HG03378 (cell line): ENCODE measurements around the gene LIPC.

ENCODE experiments used
- ATAC-seq: cut with Tn5 transposase; IDR thresholded peaks from one replicate; pipeline ENCODE4 v1.9.1; 2021; ENCODE audit warnings: mild to moderate bottlenecking, moderate library complexity; ENCODE audit not compliant: unreplicated experiment

The LIPC gene

DNA sequence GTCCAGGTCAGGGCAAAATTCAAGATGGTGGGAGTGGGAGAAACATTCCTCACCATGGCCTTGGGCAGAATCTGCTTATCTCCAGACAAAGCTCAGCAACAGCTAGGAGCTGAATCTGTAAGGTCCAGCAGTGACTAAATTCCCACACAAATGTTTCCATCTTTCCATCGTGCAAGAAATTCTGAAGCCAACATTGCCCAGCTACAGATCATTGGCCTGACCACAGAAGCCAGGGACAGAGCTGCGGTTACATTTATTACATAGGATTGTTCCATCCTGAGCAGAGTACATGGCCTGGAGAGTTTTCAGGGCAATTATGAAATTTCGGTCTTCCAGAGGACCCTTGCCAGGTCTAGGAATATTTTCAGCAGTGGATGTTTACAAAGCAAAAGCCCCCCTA is 100.3 kb downstream of the LIPC start:
- no peak for ATAC-seq

GRCh38 chr15:58534556-58534955 is 102.8 kb downstream of the LIPC start:
- no peak for ATAC-seq

GRCh38 chr15:58535337-58535736 is 103.5 kb downstream of the LIPC start:
- ATAC-seq: no peak

DNA sequence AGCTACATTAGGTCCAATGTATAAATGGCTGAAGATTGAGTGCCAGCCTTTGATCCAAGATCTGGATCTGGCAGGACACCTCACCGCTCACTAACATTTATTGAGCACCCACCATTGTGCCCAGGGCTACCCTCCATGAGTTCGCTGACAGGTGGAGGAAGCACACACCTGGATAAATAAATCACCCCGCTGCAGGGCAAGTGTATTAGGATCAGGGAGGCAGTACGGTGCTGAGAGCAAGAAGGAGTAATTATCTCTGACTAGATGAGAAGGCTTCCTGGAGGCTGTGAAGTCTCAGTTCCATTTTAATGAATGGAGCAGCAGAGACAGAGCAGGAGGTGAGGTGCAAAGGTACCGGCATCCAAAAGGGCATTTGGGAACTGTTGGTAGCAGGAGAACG is 104.1 kb downstream of the LIPC start:
- ATAC-seq: no peak

GRCh38 chr15:58536414-58536813 is 104.6 kb downstream of the LIPC start:
- no peak for ATAC-seq

DNA sequence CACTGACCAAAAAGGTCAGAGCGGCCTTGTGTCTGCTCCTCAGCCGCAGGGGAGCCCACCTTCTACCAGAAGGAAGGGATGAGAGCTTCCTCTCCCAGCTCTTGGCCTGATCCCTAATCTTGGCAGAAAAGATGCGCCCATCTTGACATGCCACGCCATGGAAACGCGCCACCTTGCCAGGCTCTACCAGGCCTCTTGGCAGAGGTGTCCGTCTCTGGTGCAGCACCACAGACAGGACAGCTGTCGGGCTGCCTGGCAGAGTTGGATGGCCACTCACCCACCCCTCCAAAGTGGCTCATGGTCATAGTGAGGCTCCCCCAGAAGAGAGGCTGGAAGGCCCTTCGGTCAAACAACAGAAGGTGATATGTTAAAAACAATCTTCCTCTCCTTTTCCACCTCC is 105.2 kb downstream of the LIPC start:
- ATAC-seq: no peak

DNA sequence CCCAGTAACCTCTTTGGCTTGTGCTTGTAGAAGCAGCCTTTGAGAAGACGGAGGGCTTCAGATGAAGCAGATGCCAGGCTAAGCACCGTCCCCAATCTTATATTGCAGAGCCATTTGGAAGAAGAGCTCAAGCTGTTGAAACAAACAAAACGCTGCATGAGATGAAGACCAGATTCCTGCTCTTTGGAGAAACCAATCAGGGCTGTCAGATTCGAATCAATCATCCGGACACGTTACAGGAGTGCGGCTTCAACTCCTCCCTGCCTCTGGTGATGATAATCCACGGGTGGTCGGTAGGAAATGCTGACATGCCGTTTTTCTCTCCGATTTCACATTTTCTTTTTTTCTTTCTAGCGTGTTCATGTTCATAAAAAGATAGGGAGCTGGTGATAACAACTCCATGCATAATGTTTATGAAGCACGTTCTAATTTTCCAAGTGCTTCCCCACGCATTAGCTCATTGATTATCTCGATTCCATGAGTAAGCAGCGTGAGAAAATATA is 106.5 kb downstream of the LIPC start:
- no peak for ATAC-seq

DNA sequence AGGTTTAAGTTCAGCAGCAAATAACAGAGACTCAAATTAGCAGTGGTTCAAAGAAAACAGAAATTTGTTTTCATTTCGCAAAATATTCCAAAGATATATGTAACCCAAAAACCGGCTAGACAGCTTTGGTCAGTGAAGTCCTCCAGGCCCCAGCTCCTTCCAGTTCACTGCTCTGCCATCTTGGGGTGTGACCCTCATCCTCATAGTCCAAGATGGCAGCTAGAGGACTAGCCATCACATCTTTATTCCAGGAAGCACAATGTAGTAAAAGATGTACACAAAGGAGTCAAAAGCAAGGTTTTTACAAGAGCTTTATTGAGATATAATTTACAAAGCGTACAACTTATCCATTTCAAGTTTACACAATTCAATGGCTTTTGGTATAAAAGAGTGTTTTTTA is 107.1 kb downstream of the LIPC start:
- ATAC-seq: no peak

DNA sequence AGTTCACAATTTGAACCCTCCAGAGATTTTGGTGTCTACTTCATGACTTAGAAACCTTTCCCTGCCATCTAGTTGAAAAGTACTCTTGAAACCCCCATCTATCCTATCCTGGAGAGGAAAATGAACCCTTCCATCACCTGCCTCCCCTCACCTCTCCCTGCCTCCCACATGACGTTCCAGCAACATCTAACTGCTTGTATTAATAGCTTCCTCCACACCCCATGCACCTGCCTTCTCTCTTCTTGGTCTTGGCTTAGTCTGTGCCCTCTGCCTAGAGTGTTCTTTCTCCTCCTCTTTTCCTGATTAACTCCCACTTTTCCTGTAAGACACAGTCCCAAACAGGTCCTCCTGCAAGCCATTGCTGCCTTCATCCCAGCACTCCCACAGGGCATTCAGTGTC is 107.8 kb downstream of the LIPC start:
- no peak for ATAC-seq

DNA sequence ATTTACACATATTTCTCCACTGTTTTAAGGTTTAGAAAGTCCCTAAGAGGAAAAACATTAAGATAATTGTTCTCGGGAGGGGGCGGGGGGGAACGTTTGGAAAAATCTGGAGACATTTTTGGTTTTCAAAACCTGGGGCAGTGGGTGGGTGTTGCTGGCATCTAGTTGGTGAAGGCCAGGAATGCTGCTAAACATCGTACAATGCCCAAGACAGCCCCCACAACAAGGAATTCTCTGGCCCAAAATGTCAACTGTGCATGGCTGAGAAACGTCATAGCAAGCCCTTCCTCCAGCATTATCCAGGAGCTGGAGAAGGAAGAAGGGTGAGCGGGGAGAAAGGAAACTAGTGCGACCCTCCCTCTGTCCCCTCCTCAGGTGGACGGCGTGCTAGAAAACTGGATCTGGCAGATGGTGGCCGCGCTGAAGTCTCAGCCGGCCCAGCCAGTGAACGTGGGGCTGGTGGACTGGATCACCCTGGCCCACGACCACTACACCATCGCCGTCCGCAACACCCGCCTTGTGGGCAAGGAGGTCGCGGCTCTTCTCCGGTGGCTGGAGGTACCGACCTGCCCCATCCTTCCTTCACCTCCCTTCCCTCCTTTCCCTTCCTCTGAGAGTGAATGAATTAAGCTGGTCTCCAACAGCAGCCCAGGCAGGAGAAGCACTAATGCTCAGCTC is 109.8 kb downstream of the LIPC start:
- ATAC-seq: no peak

DNA sequence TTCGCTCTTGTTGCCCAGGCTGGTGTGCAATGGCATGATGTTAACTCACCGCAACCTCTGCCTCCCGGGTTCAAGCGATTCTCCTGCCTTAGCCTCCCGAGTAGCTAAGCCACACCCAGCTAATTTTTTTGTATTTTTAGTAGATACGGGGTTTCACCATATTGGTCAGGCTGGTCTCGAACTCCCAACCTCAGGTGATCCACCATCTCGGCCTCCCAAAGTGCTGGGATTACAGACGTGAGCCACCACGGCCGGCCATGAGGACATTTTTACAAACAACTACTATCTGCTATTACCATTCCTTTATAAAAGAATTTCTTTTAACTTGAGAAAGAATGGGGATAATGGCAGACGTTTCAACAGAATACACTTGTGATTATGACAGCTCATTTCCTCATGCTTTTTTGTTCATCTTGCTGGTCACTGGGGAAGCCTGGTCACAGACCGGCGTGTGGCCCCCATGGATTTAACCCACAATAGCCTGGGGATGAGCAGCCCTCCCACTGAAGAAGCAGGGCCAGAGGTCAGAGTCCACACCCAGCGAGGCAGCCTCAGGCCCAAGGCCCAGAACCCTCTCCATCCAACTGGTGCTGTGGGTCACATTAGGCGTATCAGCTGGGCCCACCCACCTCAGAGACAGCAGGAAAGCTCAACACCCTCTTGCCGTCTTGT is 112.0 kb downstream of the LIPC start:
- no peak for ATAC-seq

- ATAC-seq: no peak
Measured at GRCh38 chr15:58544756-58545155, 113.0 kb downstream of the LIPC start.

- ATAC-seq: no peak
Measured at GRCh38 chr15:58545307-58546065, 113.7 kb downstream of the LIPC start.

DNA sequence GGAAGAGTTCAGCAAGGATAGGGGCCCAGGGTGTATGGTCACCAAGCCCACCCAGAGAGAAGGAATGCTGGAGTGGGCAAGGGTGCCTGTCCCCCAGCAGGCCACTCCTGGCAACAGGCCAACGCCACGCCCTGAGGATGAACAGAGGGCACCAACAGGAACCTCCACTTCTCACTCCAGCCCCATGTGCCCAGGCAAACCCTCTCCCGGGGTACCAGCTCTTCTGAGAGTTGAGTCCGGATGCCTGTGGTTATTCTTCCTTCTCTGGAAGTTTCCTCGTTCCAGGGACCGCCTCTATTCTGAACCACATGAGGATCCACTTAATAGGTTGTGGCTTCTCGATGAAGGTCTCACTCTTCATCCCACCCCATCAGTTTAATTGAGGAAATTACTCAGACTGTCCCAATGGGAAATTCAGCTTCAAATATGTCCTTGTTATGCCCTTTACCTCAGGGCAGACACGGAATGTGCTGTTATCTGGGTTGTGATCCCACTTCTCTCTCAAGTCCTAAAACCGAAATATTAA is 114.3 kb downstream of the LIPC start:
- ATAC-seq: no peak

DNA sequence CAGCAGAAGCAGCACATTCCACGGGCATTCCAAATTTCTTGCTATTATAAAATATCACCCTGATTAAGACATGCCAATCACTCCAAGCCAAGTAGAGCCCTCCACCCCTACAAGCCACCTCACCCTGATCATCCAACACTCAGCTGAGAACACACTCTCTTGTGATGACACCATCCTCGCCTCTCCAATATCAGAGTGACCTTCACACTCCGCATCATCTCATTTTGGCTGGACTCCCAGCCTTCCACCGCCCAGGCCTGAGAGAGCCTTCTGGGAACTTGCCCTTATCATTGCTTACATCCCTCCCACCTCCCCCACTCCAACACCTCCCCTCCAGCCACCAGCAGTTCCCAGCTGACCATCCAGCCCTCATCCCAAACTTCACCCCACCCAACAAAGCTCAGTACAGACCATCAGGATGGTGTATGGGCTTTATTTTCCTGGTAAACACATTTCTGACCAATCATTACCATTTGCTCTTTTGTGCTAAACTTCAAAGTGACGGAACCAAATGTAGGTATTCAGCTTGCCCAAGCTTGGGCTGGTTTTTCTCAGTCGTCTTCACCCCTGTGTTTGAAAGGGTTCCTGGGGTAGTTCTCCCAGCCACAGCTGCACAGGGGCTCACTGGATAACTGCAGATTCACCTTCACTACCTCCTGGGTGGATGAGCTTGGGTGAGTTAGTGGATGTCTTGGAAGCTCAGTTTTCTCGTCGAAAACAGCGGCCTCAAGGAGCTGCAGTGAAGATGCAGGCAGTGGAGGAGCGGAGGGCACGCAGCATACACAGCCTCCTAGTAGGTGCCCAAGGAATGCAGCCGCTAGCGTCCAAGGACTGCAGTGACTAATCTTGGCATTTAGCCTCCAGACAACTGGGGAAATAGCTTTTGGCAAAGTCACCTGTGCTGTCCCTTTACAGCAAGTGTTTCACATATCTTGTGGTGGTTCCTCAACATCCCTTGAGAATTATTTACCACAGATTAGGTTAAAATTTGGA is 115.1 kb downstream of the LIPC start:
- no peak for ATAC-seq

DNA sequence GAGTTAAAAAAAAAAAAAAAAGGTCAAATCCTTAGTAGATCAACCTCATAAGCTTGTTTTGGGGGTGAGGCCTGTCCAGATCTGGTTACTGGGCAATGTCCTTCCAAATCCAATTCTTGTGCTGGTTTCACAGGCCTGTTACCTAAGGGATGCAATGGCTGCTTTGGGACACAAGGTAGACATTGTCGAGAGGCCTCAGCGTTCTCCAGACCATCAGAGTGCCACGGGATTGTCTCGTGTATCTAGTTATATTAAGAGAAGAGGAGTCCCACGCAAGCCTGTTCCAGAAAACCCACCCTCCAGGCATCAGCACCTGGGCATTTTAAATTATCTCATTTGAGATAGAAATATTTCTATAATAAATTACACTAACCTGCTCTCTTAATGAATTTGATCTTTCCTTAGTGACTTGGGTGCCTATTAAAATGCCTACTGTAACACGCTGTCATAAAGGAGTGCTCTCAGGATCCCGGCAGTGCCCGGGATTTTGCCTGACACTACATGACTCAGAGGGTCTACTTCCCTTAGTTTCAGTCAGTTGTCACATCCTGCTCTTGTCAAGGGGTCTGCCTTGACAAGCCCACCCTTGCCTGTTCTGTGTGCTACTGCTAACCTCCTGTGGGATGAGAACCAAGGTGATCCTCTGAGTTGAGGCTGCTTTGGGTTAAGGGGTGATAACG is 116.0 kb downstream of the LIPC start:
- ATAC-seq: no peak

DNA sequence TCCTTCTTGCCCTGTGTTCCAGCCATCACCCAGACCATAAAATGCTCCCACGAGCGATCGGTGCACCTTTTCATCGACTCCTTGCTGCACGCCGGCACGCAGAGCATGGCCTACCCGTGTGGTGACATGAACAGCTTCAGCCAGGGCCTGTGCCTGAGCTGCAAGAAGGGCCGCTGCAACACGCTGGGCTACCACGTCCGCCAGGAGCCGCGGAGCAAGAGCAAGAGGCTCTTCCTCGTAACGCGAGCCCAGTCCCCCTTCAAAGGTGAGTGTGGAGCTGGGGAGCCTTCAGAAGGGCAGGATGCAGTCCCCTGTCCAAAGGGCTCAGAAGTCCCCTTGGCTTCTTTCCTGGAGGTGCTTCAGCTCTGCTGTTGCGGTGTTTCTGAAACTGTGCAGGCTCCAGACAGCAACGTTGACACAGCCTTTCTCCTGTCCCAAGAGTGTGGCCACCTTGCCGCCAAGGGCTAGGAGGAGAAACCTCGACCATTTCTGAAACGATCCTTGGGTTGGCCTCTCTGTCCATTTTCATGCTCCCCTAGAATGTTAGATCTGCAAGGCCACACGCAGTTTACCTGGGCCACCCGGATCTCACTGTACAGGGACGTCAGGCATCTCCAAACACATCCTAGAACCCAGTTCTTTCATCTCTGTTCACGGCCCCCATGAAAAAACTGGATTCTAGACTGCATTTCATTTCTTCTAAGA is 116.7 kb downstream of the LIPC start:
- no peak for ATAC-seq

DNA sequence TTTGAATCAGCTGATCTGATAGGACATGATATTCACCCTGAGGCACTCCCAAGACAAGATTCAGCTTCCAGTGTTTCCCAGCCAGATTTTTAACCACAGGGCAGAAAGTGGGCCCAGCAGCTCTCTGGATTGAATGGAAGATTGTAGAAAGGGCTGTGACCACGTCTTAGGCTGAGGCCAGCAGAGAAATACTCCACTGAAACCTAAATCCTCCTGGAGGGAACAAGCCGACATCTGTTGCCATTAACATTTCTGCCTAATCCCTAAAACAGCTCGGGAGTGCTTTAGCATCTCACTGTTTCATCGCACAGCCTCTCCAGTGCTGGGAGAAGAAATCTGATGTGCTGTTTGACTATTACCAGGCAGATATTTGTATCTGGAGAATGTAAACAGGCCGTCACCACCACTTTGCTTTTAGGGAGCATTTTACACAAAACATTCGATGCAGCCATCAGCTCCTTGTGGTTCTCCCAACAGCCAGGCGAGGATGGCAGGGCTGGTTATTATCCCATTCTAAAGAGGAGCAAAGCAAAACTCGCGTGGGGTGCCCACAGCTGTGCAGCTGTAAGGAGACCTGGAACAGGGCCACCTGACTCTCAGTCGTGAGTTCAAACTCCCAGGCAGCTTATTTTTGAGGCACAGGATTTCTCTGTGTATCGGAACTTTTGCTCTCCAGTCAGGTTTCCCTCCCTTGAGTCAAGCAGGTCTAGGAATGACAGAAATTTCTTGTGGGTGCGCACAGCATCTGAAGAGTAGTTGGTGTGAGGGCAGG is 117.4 kb downstream of the LIPC start:
- ATAC-seq: no peak

DNA sequence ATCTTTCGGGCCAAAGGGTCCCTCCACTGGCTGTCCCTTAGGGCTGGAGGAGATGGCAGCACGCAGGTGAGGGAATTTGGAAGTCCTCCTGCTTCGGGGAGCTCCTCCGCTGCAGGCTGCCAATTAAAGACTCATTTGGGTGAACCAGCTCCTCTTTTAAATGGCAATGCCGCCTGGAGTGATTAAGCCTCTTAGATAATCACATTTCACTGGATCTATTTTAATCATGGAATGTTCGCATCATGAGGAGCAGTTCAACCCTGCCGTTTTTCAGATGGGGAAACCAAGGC is 117.9 kb downstream of the LIPC start:
- ATAC-seq: no peak
